DND-41 (cell line): ENCODE results near the gene NOL3.

Experiments used
- ATAC-seq: fragments of 200-7000 bp; cut with Tn5 transposase; 3 replicates; pipeline ENCODE4 v1.9.1; 2021; ENCODE audit warnings: low read depth; ENCODE audit not compliant: insufficient read depth
- DNase-seq: peaks from one replicate; pipeline ENCODE4 v3.0.0-alpha.2; 2020
- H2AFZ ChIP-seq: 2 replicates; pipeline ENCODE4 v1.6.0; 2012; ENCODE audit warnings: low read depth, low read length
- H3K27ac ChIP-seq: 2 replicates; pipeline ENCODE4 v1.5.1; 2012; ENCODE audit warnings: low read length, inconsistent platforms
- H3K27me3 ChIP-seq: fragments of 200-600 bp; sonication (generic); 2 replicates; pipeline ENCODE4 v1.6.0; 2012; ENCODE audit warnings: low read length, mild to moderate bottlenecking, inconsistent platforms; ENCODE audit not compliant: insufficient read depth, poor library complexity
- H3K36me3 ChIP-seq: 2 replicates; pipeline ENCODE4 v1.5.1; 2012; ENCODE audit warnings: low read length, inconsistent platforms; ENCODE audit not compliant: insufficient read depth
- H3K4me1 ChIP-seq: 2 replicates; pipeline ENCODE4 v1.5.1; 2012; ENCODE audit warnings: mild to moderate bottlenecking, low read length; ENCODE audit not compliant: insufficient read depth
- H3K4me2 ChIP-seq: 2 replicates; pipeline ENCODE4 v1.6.0; 2012; ENCODE audit warnings: mild to moderate bottlenecking, moderate library complexity, low read length, inconsistent platforms; ENCODE audit not compliant: insufficient read depth
- H3K4me3 ChIP-seq, 2 experiments: fragments of 200-600 bp in 1 of 2; shearing (Covaris generic) in 1 of 2; 2 replicates each; pipeline ENCODE4 v1.5.1; 2012 to 2016; ENCODE audit warnings: inconsistent platforms in 2 of 2, low read length in 2 of 2, mild to moderate bottlenecking in 2 of 2, low read depth in 1 of 2, moderate library complexity in 1 of 2
- H3K79me2 ChIP-seq: 2 replicates; pipeline ENCODE4 v1.6.0; 2012; ENCODE audit warnings: low read length, inconsistent platforms; ENCODE audit not compliant: insufficient read depth
- H3K9ac ChIP-seq: 2 replicates; pipeline ENCODE4 v1.6.0; 2012; ENCODE audit warnings: low read depth, mild to moderate bottlenecking, inconsistent platforms, low read length, moderate library complexity
- H3K9me3 ChIP-seq: 2 replicates; pipeline ENCODE4 v1.5.1; 2012; ENCODE audit warnings: low read length, moderate library complexity, mild to moderate bottlenecking, inconsistent platforms; ENCODE audit not compliant: insufficient read depth, severe bottlenecking
- H4K20me1 ChIP-seq: 2 replicates; pipeline ENCODE4 v1.6.0; 2012; ENCODE audit warnings: low read length; ENCODE audit not compliant: insufficient read depth
- CTCF ChIP-seq: IDR thresholded peaks from 2 replicates; pipeline ENCODE4 v1.5.1; 2012; ENCODE audit warnings: borderline replicate concordance, low read length, moderate library complexity, mild to moderate bottlenecking; ENCODE audit not compliant: poor library complexity, severe bottlenecking; ENCODE audit errors: extremely low read depth
- EZH2 ChIP-seq: IDR thresholded peaks from 3 replicates; pipeline ENCODE4 v1.6.1; 2012; ENCODE audit warnings: borderline replicate concordance, low read depth, mild to moderate bottlenecking, moderate library complexity, low read length, inconsistent platforms; ENCODE audit not compliant: severe bottlenecking

The NOL3 gene

GRCh38 chr16:67210069-67210937 is 40.0 kb downstream of the NOL3 start:
- no peak for TF ChIP-seq EZH2
- TF ChIP-seq CTCF = no peak
- Histone ChIP-seq H3K4me2 (no peak overlapping the region), H3K79me2 (no peaks in the 10 kb centered on the region), H3K27ac (no peak overlapping the region), H4K20me1 (peaks cover 5% of the 10 kb centered on the region), H3K36me3 (peaks cover 6% of the 10 kb centered on the region), H2AFZ (no peak overlapping the region), H3K9me3 (no peaks in the 10 kb centered on the region), H3K4me1 (no peaks in the 10 kb centered on the region), H3K27me3 (no peaks in the 10 kb centered on the region), H3K9ac (no peak overlapping the region), H3K4me3 (no peak overlapping the region)
- no peak for DNase-seq
- ATAC-seq = no peak; the same call in 2 of the 3 replicates

- Histone ChIP-seq H3K9ac (no peak overlapping the region), H2AFZ (no peak overlapping the region), H3K27ac (no peak overlapping the region), H3K4me3 (no peak overlapping the region), H3K9me3 (no peaks in the 10 kb centered on the region), H3K27me3 (no peaks in the 10 kb centered on the region), H4K20me1 (no peaks in the 10 kb centered on the region), H3K4me2 (no peak overlapping the region), H3K36me3 (no peaks in the 10 kb centered on the region; the same call in 1 of the 2 replicates), H3K4me1 (no peaks in the 10 kb centered on the region), H3K79me2 (no peaks in the 10 kb centered on the region)
- ATAC-seq (no peak), DNase-seq (no peak)
- no peak for TF ChIP-seq EZH2
- no peak for TF ChIP-seq CTCF
Measured at GRCh38 chr16:67211674-67212073, 41.3 kb downstream of the NOL3 start.

- H3K27ac ChIP-seq = no peak overlapping the region
- no peaks in the 10 kb centered on the region for H3K27me3 ChIP-seq
Measured at GRCh38 chr16:67212766-67213165, 42.4 kb downstream of the NOL3 start.

More at GRCh38 chr16:67212766-67213165, 42.4 kb downstream of the NOL3 start:
- ATAC-seq (no peak), DNase-seq (no peak)
- Histone ChIP-seq H3K79me2 (no peaks in the 10 kb centered on the region), H3K4me2 (no peak overlapping the region), H2AFZ (no peak overlapping the region), H3K9ac (no peak overlapping the region), H3K4me1 (no peaks in the 10 kb centered on the region), H3K36me3 (no peaks in the 10 kb centered on the region; the same call in 1 of the 2 replicates), H3K4me3 (no peak overlapping the region), H3K9me3 (no peaks in the 10 kb centered on the region), H4K20me1 (no peaks in the 10 kb centered on the region)
- TF ChIP-seq EZH2 (no peak), CTCF (no peak)
